GM12801 (cell line): ENCODE data around the gene ASCC1.

ENCODE experiments used
- TF ChIP-seq, protein P1 (sequence below): IDR thresholded peaks from one replicate; pipeline ENCODE4 v1.5.1; 2011; ENCODE audit warnings: control low read depth; ENCODE audit not compliant: insufficient read length; ENCODE audit errors: extremely low read depth

The ASCC1 gene

DNA sequence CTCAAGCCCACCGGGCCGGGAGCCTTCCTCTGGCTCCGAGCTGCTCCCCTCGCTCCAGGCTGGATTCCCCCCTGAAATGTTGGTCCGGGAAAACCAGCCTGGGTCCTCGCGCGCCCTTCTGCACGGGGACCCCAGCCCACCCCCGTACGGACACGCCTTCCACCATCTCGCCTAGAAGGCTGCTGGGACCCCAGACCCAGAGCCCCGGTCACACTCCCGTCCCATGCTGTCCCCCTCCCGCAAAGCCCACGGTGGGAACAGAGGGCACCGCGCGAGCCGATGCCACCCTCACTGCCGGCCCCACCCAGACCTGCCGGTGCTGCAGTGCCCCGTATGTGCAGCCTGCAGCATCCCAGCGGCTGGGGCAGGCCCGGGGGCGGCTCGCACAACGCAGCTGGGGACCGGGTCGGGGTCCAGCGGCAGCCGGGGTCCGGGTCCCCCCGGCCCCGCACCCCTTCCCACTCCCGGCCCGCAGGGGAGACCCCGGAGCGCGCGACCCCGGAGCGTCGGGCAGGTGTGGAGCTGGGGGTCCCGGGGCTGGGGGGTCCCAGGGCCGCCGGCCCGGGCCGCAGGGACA lies 128.6 kb downstream of the ASCC1 start:
- TF ChIP-seq, protein P1, sequence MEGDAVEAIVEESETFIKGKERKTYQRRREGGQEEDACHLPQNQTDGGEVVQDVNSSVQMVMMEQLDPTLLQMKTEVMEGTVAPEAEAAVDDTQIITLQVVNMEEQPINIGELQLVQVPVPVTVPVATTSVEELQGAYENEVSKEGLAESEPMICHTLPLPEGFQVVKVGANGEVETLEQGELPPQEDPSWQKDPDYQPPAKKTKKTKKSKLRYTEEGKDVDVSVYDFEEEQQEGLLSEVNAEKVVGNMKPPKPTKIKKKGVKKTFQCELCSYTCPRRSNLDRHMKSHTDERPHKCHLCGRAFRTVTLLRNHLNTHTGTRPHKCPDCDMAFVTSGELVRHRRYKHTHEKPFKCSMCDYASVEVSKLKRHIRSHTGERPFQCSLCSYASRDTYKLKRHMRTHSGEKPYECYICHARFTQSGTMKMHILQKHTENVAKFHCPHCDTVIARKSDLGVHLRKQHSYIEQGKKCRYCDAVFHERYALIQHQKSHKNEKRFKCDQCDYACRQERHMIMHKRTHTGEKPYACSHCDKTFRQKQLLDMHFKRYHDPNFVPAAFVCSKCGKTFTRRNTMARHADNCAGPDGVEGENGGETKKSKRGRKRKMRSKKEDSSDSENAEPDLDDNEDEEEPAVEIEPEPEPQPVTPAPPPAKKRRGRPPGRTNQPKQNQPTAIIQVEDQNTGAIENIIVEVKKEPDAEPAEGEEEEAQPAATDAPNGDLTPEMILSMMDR = no peak

DNA sequence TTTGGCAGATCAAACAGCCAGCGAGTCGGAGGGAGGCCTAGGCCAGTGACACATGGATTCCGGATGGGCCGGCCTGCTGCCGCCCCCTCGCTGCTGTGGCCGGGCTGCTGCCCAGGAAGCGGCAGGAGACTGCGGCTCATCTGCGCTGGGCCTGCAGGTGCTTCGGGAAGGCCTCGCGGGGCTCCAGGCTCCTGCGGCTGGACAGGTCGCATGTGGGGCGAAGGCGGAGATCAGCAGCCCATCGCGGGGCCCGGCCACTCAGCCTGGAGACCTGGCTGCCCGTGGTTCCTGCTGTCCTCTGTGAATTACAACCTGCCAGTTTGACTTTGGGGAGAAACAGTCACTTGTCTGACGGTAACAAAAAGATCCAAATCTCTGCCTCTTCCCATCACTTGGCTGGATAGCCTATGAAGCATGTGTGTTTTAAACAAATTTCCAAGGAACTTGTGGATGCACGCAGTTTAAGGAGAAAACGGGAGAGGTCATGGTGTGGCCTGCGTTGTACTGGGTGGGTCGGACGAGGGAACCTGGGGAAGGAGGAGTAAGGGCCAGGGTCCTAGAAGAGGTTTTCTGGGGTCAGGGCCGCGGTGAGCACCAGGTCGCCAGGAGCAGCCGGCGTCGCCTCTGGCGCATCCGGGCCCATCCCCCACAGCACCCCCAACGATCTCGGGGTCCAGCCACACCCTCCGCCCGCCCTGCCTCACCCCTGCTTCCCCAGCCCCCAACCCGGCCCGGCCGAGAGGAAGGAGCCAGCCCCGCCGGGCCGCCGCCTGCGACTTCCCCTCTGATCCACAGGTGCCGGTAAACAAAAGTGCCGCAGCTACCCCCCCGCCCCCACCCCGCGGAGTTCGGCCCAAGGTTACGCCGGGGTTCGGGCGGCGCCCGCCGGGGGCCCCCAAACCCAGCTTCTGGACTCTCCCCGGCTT lies 129.3 kb downstream of the ASCC1 start:
- TF ChIP-seq, protein P1 = no peak

DNA sequence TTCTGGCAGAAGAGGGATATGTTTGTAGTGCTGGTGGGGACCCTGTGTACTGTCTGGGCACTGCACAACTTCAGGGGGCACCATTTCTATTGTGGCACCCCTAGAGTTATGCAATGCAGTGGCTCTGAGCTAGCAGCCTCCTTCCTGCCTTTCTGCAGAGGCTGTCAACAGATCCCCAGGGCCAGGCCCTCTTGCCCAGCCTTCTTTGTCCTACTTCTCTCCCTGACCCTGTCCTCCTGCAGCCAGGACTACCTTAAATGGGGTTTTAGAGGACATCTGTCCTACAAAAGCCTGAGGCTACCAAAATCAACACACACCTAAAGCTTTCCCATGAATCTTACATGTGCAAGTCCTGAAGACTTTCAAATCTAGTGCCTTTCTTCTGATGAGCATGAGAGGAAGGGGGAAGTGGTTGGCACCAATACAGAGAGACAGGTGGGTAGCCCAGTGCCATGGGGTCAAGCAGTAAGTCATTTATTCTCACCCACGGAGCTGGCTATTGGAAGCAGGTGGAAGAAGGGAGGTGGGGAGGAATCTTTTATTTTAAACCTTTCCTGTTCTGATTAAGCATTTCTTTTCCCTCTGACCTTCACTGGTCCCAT lies 130.1 kb downstream of the ASCC1 start:
- TF ChIP-seq, protein P1 = no peak

DNA sequence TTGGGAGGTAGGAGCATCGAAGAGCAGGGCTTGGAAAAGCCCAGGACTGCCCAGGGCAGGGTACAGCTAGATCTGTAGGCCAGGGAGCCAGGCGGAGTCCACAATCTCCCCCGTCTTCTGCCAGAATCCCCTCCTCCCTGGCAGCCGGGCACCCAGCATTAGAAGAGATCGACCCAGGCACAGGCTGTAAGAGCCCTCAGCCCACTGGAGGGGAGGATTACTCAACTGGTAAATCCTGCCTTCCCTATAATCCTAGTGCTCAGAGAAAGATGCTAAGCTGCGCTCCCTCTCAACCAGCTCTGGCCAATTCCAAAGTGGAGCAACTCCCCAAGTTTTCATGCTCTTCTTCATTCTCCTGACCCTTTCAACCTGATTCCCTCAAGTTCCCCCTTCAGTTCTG lies 130.9 kb downstream of the ASCC1 start:
- TF ChIP-seq, protein P1 = no peak

DNA sequence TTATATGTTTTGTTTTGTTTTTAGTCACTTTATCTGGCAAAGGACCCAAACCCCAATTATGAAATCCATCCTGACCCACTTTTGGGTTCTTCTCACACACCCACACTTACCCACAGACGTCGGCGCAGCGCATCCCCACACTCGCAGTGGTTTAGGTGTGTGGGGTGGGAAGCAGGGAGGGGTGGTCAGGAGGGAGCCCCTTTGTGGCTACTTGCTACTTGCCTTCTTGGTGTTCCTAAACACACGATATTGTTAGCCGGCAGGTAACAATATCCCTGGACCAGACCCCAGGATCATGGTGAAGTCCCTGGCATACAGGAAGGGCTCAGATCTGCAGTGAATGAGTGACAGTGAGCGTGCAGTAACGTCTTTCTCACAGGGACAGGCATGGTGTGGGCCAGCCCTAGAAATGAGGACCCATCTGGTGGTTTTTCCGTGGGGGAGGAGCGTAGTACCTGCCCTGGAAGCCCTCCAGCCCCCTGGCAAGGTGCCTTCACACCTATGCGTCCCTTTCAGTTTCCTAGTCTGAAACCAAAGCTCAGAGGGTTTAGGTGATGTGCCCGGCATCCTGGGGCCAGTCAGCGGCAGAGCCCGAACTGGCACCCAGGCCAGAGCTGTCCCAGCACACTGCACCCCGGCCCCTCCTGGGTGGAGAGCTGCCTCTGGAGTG lies 132.2 kb downstream of the ASCC1 start:
- TF ChIP-seq, protein P1 = no peak

DNA sequence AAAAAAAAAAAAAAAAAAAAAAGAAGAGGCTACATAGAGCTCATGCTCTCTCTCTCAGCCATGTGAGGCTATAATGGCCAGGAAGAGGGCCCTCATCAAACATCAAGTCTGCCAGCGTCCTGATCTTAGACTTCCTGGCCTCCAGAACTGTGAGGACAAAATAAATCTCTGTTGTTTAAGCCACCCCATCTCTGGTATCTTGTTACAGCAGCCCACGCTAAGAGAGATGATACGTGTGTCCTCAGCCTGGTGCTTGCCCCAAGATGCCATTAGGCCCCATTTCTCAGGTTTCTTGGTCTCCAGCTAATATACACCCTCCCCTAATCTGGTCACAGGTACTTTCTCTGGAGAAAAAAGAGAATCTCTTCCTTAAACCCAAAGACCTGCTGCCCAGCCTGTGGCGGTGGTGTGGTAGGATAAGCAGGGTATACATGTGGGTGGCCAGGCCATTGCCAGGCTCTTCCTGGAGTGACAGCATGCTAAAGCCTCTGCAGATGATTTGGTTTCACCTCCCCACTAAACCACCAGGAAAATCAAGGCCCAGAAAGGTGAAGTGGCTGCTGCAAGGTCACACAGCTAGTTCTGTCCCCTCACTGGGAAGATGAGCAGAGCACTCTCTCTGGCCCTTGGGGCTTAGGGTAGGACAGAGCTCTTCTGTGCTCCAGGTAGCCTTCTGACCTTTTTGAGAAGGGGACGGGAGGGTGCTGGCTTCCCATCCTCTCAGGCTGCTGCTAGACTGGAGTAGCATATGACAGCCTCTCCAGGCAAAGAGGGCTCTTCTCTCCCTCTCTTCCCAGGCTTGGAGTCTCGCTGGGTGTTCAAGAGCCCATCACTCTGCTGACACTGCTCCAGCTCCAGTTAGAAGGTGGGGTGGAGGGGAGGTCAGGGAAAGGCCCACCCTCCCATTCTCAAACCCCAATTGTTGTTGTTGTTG lies 133.0 kb downstream of the ASCC1 start:
- TF ChIP-seq, protein P1 = no peak
